GM23338 (cell line): ENCODE measurements around the gene RPTOR. TPM values are rescaled to one million over a fixed set of nuclear protein-coding genes. Genes with fewer than 3 reads are reported as not detected.

Source experiments
- ATAC-seq: fragments of 200-7000 bp; cut with Tn5 transposase; 3 replicates; pipeline ENCODE4 v1.9.1; 2020
- DNase-seq: peaks from one replicate; pipeline ENCODE4 v3.0.0-alpha.2; 2015; ENCODE audit warnings: low spot score
- H2AFZ ChIP-seq: fragments of 200-600 bp; sonication (generic); 2 replicates; pipeline ENCODE4 v1.8.0; 2016; ENCODE audit warnings: antibody characterized with exemption, mild to moderate bottlenecking, moderate library complexity
- H3F3A ChIP-seq: fragments of 200-600 bp; sonication (generic); replicated peaks from 2 replicates; pipeline ENCODE4 v1.8.0; 2017; ENCODE audit warnings: antibody characterized with exemption, mixed run types, low read depth
- H3K27ac ChIP-seq: fragments of 200-600 bp; sonication (generic); 2 replicates; pipeline ENCODE4 v1.6.1; 2016; ENCODE audit warnings: low read depth
- H3K27me3 ChIP-seq: fragments of 200-600 bp; sonication (generic); 2 replicates; pipeline ENCODE4 v1.8.0; 2016; ENCODE audit warnings: mild to moderate bottlenecking, mixed run types, moderate library complexity; ENCODE audit not compliant: insufficient read depth
- H3K36me3 ChIP-seq: fragments of 200-600 bp; sonication (generic); 2 replicates; pipeline ENCODE4 v1.8.0; 2016; ENCODE audit warnings: mild to moderate bottlenecking; ENCODE audit not compliant: insufficient read depth
- H3K4me1 ChIP-seq: fragments of 200-600 bp; sonication (generic); 2 replicates; pipeline ENCODE4 v1.8.0; 2016; ENCODE audit warnings: mild to moderate bottlenecking, moderate library complexity; ENCODE audit not compliant: insufficient read depth
- H3K4me2 ChIP-seq: fragments of 200-600 bp; sonication (generic); 2 replicates; pipeline ENCODE4 v1.7.1; 2017; ENCODE audit warnings: mixed run types
- H3K4me3 ChIP-seq: fragments of 200-600 bp; sonication (generic); 2 replicates; pipeline ENCODE4 v1.6.1; 2016; ENCODE audit warnings: mixed run types
- H3K79me2 ChIP-seq: fragments of 200-600 bp; sonication (generic); replicated peaks from 2 replicates; pipeline ENCODE4 v1.8.0; 2017; ENCODE audit warnings: mild to moderate bottlenecking; ENCODE audit not compliant: insufficient read depth
- H3K9me2 ChIP-seq: fragments of 200-600 bp; sonication (generic); 2 replicates; pipeline ENCODE4 v1.8.0; 2017; ENCODE audit not compliant: insufficient read depth
- H4K20me1 ChIP-seq: fragments of 200-600 bp; sonication (generic); replicated peaks from 2 replicates; pipeline ENCODE4 v1.8.0; 2017; ENCODE audit warnings: mild to moderate bottlenecking; ENCODE audit not compliant: insufficient read depth
- H3K27ac Mint-ChIP-seq: 2 replicates; pipeline ENCODE4 v1.8.0; 2020; ENCODE audit warnings: inconsistent platforms, mild to moderate bottlenecking, moderate library complexity, mixed read lengths
- H3K27me3 Mint-ChIP-seq: 3 replicates; pipeline ENCODE4 v1.8.0; 2022; ENCODE audit warnings: low read depth, mild to moderate bottlenecking, moderate library complexity, mixed read lengths, inconsistent platforms; ENCODE audit not compliant: insufficient read depth, poor library complexity
- H3K36me3 Mint-ChIP-seq: 3 replicates; pipeline ENCODE4 v1.8.0; 2021; ENCODE audit warnings: low read depth, mild to moderate bottlenecking, inconsistent platforms, moderate library complexity, mixed read lengths
- H3K4me1 Mint-ChIP-seq: 3 replicates; pipeline ENCODE4 v1.8.0; 2020; ENCODE audit warnings: mild to moderate bottlenecking, inconsistent platforms, mixed read lengths
- H3K4me3 Mint-ChIP-seq: 3 replicates; pipeline ENCODE4 v1.8.0; 2021; ENCODE audit warnings: moderate library complexity, mild to moderate bottlenecking, inconsistent platforms, mixed read lengths
- H3K9me3 Mint-ChIP-seq: 3 replicates; pipeline ENCODE4 v1.8.0; 2020; ENCODE audit warnings: moderate library complexity, mild to moderate bottlenecking, inconsistent platforms, mixed read lengths
- CREB1 ChIP-seq: fragments of 250-450 bp; sonication (Bioruptor Pico); IDR thresholded peaks from 2 replicates; pipeline ENCODE4 v1.5.0; 2020; ENCODE audit warnings: low read depth, mild to moderate bottlenecking, moderate library complexity
- EZH2 ChIP-seq: fragments of 200-600 bp; sonication (generic); IDR thresholded peaks from one replicate; pipeline ENCODE4 v1.8.0; 2017; ENCODE audit warnings: antibody characterized with exemption, mild to moderate bottlenecking, low read depth; ENCODE audit not compliant: unreplicated experiment
- EZH2phosphoT487 ChIP-seq: fragments of 200-600 bp; sonication (generic); IDR thresholded peaks from one replicate; pipeline ENCODE4 v1.8.1; 2018; ENCODE audit warnings: antibody characterized with exemption; ENCODE audit not compliant: unreplicated experiment
- JUNB ChIP-seq: IDR thresholded peaks from one replicate; pipeline ENCODE4 v1.6.1; 2016; ENCODE audit warnings: antibody characterized with exemption; ENCODE audit not compliant: unreplicated experiment
- NANOG ChIP-seq: IDR thresholded peaks from 2 replicates; pipeline ENCODE4 v1.6.1; 2016; ENCODE audit warnings: antibody characterized with exemption, borderline replicate concordance
- POLR2AphosphoS5 ChIP-seq: IDR thresholded peaks from 2 replicates; pipeline ENCODE4 v1.6.1; 2016; ENCODE audit warnings: antibody characterized with exemption, low read depth
- STAT1 ChIP-seq: IDR thresholded peaks from one replicate; pipeline ENCODE4 v1.6.1; 2016; ENCODE audit warnings: antibody characterized with exemption; ENCODE audit not compliant: unreplicated experiment
- ZNF114 ChIP-seq: fragments of 250-450 bp; sonication (Bioruptor Pico); IDR thresholded peaks from 2 replicates; pipeline ENCODE4 v1.5.0; 2020; ENCODE audit warnings: mild to moderate bottlenecking, moderate library complexity
- ZNF331 ChIP-seq: fragments of 250-450 bp; sonication (Bioruptor Pico); IDR thresholded peaks from 2 replicates; pipeline ENCODE4 v1.5.0; 2020; ENCODE audit warnings: low read depth, mild to moderate bottlenecking, moderate library complexity
- polyA plus RNA-seq: library from polyadenylated mRNA; unstranded; fragments of >200 nt; fragmentation: Nextera tagmentation; extraction: Ambion mirVana; gene quantifications from 2 replicates; pipeline ENCODE4 v1.2.1, GENCODE V29; 2016
- total RNA-seq: library from RNA; depleted of rRNA; stranded (reverse); fragments of >200 nt; shearing (Covaris generic); gene quantifications from 2 replicates; pipeline ENCODE4 v1.2.3, GENCODE V29; 2014
- TF ChIP-seq, protein P1 (sequence below), 2 experiments: fragments of 200-600 bp in 1 of 2; sonication (generic) in 1 of 2; conservative IDR thresholded peaks; 2 replicates each; pipeline versions ENCODE4 v1.5.1 to v1.6.1; 2016 to 2017; ENCODE audit warnings: antibody characterized with exemption in 2 of 2, low read depth in 2 of 2, mild to moderate bottlenecking in 2 of 2, moderate library complexity in 1 of 2
- TF ChIP-seq, protein P2 (sequence below): IDR thresholded peaks from one replicate; pipeline ENCODE4 v1.6.1; 2018; ENCODE audit warnings: antibody characterized with exemption; ENCODE audit not compliant: unreplicated experiment
- TF ChIP-seq, protein P3 (sequence below): IDR thresholded peaks from 2 replicates; pipeline ENCODE4 v1.6.1; 2016; ENCODE audit warnings: antibody characterized with exemption
- TF ChIP-seq, protein P4 (sequence below): fragments of 250-450 bp; sonication (Bioruptor Pico); IDR thresholded peaks from 2 replicates; pipeline ENCODE4 v1.5.0; 2020; ENCODE audit warnings: mild to moderate bottlenecking, moderate library complexity

RPTOR gene
- total and polyA plus RNA-seq, 2 experiments from 2014 or later: 9.5 to 38.0 TPM

DNA sequence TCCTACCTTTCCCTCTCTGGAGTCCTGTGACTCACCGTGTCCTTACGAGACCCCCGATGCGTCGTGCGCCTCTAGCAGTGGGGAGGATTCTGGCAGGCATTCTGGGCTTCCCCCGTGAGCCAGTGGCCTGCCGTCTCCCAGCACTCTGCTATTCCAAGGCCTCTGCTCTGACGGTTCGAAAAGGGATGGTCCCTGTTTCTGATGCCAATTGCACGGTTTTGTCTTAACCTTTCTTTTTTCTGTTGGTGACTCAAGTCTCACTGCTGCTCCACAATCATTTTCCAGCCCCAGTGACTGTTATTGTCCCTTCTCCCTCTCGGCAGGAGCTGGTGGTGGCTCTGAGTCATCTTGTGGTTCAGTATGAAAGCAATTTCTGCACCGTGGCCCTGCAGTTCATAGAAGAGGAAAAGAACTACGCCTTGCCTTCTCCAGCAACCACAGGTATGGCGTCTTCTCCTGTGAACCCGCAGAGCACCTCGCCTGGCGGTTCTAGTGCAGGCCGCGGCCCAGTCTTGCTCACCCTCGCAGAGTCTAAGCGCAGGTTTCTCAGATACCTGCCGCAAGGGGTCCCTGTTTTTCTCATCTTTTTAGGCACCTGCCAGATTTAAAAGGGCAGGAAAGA is 346.9 kb downstream of the RPTOR start:
- peak overlapping the region; percentile 80 for H3K27ac ChIP-seq
- Mint-ChIP-seq H3K36me3 (peaks cover 9% of the 10 kb centered on the region; the same call in 2 of the 3 replicates), H3K4me1 (no peaks in the 10 kb centered on the region), H3K27me3 (peaks cover 6% of the 10 kb centered on the region), H3K27ac (peak overlapping the region; percentile 80), H3K9me3 (no peaks in the 10 kb centered on the region; the same call in 2 of the 3 replicates), H3K4me3 (no peak overlapping the region)
- no peaks in the 10 kb centered on the region for H3K4me1 ChIP-seq
- no peaks in the 10 kb centered on the region for H3K27me3 ChIP-seq
- no peaks in the 10 kb centered on the region for H3K79me2 ChIP-seq
- H3K4me2 ChIP-seq: no peak overlapping the region
- H3K4me3 ChIP-seq: no peak overlapping the region
- H3F3A ChIP-seq: no peaks in the 10 kb centered on the region
- TF ChIP-seq, protein P1, sequence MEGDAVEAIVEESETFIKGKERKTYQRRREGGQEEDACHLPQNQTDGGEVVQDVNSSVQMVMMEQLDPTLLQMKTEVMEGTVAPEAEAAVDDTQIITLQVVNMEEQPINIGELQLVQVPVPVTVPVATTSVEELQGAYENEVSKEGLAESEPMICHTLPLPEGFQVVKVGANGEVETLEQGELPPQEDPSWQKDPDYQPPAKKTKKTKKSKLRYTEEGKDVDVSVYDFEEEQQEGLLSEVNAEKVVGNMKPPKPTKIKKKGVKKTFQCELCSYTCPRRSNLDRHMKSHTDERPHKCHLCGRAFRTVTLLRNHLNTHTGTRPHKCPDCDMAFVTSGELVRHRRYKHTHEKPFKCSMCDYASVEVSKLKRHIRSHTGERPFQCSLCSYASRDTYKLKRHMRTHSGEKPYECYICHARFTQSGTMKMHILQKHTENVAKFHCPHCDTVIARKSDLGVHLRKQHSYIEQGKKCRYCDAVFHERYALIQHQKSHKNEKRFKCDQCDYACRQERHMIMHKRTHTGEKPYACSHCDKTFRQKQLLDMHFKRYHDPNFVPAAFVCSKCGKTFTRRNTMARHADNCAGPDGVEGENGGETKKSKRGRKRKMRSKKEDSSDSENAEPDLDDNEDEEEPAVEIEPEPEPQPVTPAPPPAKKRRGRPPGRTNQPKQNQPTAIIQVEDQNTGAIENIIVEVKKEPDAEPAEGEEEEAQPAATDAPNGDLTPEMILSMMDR (conservative IDR thresholded peaks at IDR 0.05; ENCODE audit: low read depth in 2 of 2): no peak
- TF ChIP-seq EZH2: no peak
- TF ChIP-seq EZH2phosphoT487: no peak
- TF ChIP-seq POLR2AphosphoS5: no peak
- TF ChIP-seq JUNB: no peak
- TF ChIP-seq, protein P2, sequence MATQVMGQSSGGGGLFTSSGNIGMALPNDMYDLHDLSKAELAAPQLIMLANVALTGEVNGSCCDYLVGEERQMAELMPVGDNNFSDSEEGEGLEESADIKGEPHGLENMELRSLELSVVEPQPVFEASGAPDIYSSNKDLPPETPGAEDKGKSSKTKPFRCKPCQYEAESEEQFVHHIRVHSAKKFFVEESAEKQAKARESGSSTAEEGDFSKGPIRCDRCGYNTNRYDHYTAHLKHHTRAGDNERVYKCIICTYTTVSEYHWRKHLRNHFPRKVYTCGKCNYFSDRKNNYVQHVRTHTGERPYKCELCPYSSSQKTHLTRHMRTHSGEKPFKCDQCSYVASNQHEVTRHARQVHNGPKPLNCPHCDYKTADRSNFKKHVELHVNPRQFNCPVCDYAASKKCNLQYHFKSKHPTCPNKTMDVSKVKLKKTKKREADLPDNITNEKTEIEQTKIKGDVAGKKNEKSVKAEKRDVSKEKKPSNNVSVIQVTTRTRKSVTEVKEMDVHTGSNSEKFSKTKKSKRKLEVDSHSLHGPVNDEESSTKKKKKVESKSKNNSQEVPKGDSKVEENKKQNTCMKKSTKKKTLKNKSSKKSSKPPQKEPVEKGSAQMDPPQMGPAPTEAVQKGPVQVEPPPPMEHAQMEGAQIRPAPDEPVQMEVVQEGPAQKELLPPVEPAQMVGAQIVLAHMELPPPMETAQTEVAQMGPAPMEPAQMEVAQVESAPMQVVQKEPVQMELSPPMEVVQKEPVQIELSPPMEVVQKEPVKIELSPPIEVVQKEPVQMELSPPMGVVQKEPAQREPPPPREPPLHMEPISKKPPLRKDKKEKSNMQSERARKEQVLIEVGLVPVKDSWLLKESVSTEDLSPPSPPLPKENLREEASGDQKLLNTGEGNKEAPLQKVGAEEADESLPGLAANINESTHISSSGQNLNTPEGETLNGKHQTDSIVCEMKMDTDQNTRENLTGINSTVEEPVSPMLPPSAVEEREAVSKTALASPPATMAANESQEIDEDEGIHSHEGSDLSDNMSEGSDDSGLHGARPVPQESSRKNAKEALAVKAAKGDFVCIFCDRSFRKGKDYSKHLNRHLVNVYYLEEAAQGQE: no peak
- TF ChIP-seq, protein P3, sequence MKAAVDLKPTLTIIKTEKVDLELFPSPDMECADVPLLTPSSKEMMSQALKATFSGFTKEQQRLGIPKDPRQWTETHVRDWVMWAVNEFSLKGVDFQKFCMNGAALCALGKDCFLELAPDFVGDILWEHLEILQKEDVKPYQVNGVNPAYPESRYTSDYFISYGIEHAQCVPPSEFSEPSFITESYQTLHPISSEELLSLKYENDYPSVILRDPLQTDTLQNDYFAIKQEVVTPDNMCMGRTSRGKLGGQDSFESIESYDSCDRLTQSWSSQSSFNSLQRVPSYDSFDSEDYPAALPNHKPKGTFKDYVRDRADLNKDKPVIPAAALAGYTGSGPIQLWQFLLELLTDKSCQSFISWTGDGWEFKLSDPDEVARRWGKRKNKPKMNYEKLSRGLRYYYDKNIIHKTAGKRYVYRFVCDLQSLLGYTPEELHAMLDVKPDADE: no peak
- TF ChIP-seq CREB1 (CRISPR knock-in tag): no peak
- no peak for TF ChIP-seq NANOG
- no peak for TF ChIP-seq ZNF331
- TF ChIP-seq ZNF114: no peak
- TF ChIP-seq, protein P4, sequence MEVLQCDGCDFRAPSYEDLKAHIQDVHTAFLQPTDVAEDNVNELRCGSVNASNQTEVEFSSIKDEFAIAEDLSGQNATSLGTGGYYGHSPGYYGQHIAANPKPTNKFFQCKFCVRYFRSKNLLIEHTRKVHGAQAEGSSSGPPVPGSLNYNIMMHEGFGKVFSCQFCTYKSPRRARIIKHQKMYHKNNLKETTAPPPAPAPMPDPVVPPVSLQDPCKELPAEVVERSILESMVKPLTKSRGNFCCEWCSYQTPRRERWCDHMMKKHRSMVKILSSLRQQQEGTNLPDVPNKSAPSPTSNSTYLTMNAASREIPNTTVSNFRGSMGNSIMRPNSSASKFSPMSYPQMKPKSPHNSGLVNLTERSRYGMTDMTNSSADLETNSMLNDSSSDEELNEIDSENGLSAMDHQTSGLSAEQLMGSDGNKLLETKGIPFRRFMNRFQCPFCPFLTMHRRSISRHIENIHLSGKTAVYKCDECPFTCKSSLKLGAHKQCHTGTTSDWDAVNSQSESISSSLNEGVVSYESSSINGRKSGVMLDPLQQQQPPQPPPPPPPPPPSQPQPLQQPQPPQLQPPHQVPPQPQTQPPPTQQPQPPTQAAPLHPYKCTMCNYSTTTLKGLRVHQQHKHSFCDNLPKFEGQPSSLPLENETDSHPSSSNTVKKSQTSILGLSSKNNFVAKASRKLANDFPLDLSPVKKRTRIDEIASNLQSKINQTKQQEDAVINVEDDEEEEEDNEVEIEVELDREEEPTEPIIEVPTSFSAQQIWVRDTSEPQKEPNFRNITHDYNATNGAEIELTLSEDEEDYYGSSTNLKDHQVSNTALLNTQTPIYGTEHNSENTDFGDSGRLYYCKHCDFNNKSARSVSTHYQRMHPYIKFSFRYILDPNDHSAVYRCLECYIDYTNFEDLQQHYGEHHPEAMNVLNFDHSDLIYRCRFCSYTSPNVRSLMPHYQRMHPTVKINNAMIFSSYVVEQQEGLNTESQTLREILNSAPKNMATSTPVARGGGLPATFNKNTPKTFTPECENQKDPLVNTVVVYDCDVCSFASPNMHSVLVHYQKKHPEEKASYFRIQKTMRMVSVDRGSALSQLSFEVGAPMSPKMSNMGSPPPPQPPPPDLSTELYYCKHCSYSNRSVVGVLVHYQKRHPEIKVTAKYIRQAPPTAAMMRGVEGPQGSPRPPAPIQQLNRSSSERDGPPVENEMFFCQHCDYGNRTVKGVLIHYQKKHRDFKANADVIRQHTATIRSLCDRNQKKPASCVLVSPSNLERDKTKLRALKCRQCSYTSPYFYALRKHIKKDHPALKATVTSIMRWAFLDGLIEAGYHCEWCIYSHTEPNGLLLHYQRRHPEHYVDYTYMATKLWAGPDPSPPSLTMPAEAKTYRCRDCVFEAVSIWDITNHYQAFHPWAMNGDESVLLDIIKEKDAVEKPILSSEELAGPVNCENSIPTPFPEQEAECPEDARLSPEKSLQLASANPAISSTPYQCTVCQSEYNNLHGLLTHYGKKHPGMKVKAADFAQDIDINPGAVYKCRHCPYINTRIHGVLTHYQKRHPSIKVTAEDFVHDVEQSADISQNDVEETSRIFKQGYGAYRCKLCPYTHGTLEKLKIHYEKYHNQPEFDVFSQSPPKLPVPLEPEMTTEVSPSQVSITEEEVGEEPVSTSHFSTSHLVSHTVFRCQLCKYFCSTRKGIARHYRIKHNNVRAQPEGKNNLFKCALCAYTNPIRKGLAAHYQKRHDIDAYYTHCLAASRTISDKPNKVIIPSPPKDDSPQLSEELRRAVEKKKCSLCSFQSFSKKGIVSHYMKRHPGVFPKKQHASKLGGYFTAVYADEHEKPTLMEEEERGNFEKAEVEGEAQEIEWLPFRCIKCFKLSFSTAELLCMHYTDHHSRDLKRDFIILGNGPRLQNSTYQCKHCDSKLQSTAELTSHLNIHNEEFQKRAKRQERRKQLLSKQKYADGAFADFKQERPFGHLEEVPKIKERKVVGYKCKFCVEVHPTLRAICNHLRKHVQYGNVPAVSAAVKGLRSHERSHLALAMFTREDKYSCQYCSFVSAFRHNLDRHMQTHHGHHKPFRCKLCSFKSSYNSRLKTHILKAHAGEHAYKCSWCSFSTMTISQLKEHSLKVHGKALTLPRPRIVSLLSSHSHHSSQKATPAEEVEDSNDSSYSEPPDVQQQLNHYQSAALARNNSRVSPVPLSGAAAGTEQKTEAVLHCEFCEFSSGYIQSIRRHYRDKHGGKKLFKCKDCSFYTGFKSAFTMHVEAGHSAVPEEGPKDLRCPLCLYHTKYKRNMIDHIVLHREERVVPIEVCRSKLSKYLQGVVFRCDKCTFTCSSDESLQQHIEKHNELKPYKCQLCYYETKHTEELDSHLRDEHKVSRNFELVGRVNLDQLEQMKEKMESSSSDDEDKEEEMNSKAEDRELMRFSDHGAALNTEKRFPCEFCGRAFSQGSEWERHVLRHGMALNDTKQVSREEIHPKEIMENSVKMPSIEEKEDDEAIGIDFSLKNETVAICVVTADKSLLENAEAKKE (CRISPR knock-in tag): no peak
- TF ChIP-seq STAT1: no peak
- no peak overlapping the region for H2AFZ ChIP-seq
- 0 out of 2 replicates have a peak, but pooled peaks cover 3% of the 10 kb centered on the region for H4K20me1 ChIP-seq
- DNase-seq: no peak
- H3K36me3 ChIP-seq: 0 out of 2 replicates have a peak, but pooled peaks cover 3% of the 10 kb centered on the region
- H3K9me2 ChIP-seq: no peaks in the 10 kb centered on the region
- ATAC-seq: no peak
